ENCODE results near the gene PSMB3.

DNA sequence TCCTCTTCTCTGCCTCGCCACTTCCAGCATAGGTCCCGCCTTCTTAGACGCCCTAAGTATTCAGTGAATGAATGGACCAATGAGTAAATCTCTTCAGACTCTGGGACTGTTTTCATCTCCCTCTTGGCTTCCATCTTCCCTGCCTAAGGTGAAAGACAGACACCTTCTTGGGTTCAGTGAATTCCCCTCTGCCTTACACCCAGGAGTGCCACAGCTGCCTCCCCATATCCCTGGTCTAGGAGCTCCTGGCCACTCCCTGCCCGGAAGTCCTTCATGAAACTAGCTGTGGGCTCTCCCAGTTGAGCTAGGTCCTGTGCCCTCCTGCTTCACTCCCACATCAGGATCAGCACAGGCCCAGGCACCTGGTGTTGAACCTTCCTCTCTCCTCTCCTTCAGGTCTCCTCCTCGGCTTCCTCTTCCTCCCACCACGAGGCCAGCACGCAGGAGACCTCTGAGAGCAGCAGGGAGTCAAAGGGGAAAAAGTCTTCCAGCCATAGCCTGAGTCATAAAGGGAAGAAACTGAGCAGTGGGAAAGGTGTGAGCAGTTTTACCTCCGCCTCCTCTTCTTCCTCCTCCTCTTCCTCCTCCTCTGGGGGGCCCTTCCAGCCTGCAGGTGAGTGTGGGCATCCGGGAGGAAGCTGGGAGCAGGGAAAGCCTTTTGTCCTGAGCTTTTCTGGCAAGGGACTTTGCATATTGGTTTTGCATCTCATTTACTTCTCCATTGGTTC is 37.2 kb upstream of the PSMB3 start:
- TF ChIP-seq POLR2AphosphoS5 (IDR thresholded peaks at IDR 0.05) (peak in 1 of 4 donors; percentile 7), EP300 (IDR thresholded peaks at IDR 0.05) (no peak)
- TF ChIP-seq, protein P1, sequence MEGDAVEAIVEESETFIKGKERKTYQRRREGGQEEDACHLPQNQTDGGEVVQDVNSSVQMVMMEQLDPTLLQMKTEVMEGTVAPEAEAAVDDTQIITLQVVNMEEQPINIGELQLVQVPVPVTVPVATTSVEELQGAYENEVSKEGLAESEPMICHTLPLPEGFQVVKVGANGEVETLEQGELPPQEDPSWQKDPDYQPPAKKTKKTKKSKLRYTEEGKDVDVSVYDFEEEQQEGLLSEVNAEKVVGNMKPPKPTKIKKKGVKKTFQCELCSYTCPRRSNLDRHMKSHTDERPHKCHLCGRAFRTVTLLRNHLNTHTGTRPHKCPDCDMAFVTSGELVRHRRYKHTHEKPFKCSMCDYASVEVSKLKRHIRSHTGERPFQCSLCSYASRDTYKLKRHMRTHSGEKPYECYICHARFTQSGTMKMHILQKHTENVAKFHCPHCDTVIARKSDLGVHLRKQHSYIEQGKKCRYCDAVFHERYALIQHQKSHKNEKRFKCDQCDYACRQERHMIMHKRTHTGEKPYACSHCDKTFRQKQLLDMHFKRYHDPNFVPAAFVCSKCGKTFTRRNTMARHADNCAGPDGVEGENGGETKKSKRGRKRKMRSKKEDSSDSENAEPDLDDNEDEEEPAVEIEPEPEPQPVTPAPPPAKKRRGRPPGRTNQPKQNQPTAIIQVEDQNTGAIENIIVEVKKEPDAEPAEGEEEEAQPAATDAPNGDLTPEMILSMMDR (IDR thresholded peaks at IDR 0.05) = no peak
